Ishikawa (cell line): ENCODE data around the gene ENDOD1.

Experiments
- CEBPB ChIP-seq: IDR thresholded peaks from 2 replicates; pipeline ENCODE4 v1.6.1; 2012
- CREB1 ChIP-seq: IDR thresholded peaks from 2 replicates; pipeline ENCODE4 v1.6.1; 2012; ENCODE audit warnings: low read depth
- EGR1 ChIP-seq: IDR thresholded peaks from 2 replicates; pipeline ENCODE4 v1.6.1; 2012
- EP300 ChIP-seq: IDR thresholded peaks from 2 replicates; pipeline ENCODE4 v1.6.1; 2012; ENCODE audit warnings: borderline replicate concordance
- FOXM1 ChIP-seq: IDR thresholded peaks from 2 replicates; pipeline ENCODE4 v1.6.1; 2012; ENCODE audit warnings: low read depth, borderline replicate concordance
- MAX ChIP-seq: IDR thresholded peaks from 2 replicates; pipeline ENCODE4 v1.6.1; 2012
- NFIC ChIP-seq: IDR thresholded peaks from 2 replicates; pipeline ENCODE4 v1.6.1; 2012
- RAD21 ChIP-seq: IDR thresholded peaks from 2 replicates; pipeline ENCODE4 v1.6.1; 2012; ENCODE audit warnings: low read depth
- TAF1 ChIP-seq: IDR thresholded peaks from 2 replicates; pipeline ENCODE4 v1.6.1; 2012; ENCODE audit warnings: low read depth, mild to moderate bottlenecking
- TCF12 ChIP-seq: IDR thresholded peaks from 2 replicates; pipeline ENCODE4 v1.6.1; 2012; ENCODE audit warnings: low read depth
- TEAD4 ChIP-seq: IDR thresholded peaks from 2 replicates; pipeline ENCODE4 v1.6.1; 2012
- YY1 ChIP-seq: IDR thresholded peaks from 2 replicates; pipeline ENCODE4 v1.6.1; 2012; ENCODE audit warnings: low read depth
- ZBTB7A ChIP-seq: IDR thresholded peaks from 2 replicates; pipeline ENCODE4 v1.6.1; 2012; ENCODE audit warnings: low read depth
- TF ChIP-seq, protein P1 (sequence below): IDR thresholded peaks from 2 replicates; pipeline ENCODE4 v1.6.1; 2012
- TF ChIP-seq, protein P2 (sequence below): IDR thresholded peaks from 2 replicates; pipeline ENCODE4 v1.6.1; 2012; ENCODE audit warnings: low read depth, mild to moderate bottlenecking

Gene ENDOD1

DNA sequence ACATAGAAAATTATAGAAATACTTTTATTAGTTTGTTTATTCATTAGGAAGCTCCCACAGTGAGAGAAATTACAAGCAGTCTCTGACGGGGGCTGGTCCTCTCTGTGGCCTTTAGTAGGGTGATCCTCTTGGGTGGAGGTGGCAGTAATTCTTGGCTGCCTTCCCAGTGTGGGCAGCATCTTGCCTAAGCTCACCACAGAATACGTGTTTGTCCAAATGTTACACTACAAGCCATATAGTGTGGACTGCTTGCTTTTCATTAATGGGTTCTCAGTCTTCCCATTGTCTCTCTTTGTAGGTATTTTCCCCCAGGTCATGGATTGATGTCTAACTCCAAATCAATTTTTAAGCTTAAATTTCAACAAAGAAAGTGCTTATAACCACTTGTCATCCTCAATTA is 43.3 kb downstream of the ENDOD1 start:
- no peak for TF ChIP-seq TAF1
- TF ChIP-seq FOXM1: no peak

DNA sequence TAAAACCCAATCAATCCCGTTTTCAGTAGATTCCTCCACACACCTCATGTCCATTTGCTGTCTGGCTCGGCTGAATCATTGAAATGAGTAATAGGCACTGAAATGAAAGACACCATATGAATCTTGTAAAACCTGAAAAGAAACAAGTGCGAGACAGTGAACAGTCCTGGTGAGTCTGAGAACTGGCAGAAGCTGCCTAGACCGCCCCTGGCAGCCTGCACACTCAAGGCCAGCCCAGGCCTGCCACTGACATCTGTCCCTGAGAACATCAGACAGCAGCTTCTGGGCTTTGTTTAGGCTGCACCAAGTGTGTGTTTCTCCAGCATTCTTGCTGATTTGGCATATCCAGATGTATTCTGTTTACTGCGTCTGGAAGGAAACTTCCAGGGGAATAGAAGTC is 44.8 kb downstream of the ENDOD1 start:
- TF ChIP-seq CEBPB: no peak
- TF ChIP-seq EP300: no peak
- no peak for TF ChIP-seq TCF12

DNA sequence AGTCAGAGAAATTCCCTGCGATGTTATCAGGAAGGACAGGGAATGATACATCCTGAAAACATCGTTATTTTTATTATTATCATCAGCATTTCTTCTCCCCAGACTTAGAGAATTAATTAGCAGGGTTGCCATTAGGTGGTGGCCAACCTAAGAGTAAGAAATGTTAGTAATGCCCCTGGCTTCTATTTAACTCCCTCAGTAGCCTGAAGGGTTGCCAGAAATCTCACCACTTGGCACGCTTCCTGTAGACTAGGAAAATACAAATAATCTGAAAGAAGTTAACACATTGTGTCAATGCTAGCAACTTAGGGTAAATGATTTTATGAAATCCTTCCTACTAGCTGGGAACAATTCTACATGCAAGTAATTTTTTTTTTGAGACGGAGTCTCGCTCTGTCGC is 45.5 kb downstream of the ENDOD1 start:
- no peak for TF ChIP-seq CREB1
- no peak for TF ChIP-seq NFIC
- no peak for TF ChIP-seq RAD21
- TF ChIP-seq, protein P1, sequence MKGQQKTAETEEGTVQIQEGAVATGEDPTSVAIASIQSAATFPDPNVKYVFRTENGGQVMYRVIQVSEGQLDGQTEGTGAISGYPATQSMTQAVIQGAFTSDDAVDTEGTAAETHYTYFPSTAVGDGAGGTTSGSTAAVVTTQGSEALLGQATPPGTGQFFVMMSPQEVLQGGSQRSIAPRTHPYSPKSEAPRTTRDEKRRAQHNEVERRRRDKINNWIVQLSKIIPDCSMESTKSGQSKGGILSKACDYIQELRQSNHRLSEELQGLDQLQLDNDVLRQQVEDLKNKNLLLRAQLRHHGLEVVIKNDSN: no peak
- TF ChIP-seq ZBTB7A: no peak
- no peak for TF ChIP-seq EGR1
- TF ChIP-seq TAF1: no peak
- TF ChIP-seq TEAD4: no peak
- no peak for TF ChIP-seq TCF12
- no peak for TF ChIP-seq MAX

- TF ChIP-seq, protein P2, sequence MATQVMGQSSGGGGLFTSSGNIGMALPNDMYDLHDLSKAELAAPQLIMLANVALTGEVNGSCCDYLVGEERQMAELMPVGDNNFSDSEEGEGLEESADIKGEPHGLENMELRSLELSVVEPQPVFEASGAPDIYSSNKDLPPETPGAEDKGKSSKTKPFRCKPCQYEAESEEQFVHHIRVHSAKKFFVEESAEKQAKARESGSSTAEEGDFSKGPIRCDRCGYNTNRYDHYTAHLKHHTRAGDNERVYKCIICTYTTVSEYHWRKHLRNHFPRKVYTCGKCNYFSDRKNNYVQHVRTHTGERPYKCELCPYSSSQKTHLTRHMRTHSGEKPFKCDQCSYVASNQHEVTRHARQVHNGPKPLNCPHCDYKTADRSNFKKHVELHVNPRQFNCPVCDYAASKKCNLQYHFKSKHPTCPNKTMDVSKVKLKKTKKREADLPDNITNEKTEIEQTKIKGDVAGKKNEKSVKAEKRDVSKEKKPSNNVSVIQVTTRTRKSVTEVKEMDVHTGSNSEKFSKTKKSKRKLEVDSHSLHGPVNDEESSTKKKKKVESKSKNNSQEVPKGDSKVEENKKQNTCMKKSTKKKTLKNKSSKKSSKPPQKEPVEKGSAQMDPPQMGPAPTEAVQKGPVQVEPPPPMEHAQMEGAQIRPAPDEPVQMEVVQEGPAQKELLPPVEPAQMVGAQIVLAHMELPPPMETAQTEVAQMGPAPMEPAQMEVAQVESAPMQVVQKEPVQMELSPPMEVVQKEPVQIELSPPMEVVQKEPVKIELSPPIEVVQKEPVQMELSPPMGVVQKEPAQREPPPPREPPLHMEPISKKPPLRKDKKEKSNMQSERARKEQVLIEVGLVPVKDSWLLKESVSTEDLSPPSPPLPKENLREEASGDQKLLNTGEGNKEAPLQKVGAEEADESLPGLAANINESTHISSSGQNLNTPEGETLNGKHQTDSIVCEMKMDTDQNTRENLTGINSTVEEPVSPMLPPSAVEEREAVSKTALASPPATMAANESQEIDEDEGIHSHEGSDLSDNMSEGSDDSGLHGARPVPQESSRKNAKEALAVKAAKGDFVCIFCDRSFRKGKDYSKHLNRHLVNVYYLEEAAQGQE: no peak
- TF ChIP-seq NFIC (no peak), CEBPB (no peak), TAF1 (no peak), MAX (no peak), TEAD4 (no peak), YY1 (no peak), EP300 (no peak), FOXM1 (no peak), CREB1 (no peak), TCF12 (no peak), ZBTB7A (no peak), RAD21 (no peak), EGR1 (no peak)
- TF ChIP-seq, protein P1: no peak
Observed at GRCh38 chr11:95135880-95136279, 46.2 kb downstream of the ENDOD1 start.

- TF ChIP-seq, protein P2: no peak
- TF ChIP-seq FOXM1 (no peak), TEAD4 (no peak), ZBTB7A (no peak), CEBPB (no peak), EGR1 (no peak), CREB1 (no peak), EP300 (no peak)
Observed at GRCh38 chr11:95137299-95137698, 47.7 kb downstream of the ENDOD1 start.

DNA sequence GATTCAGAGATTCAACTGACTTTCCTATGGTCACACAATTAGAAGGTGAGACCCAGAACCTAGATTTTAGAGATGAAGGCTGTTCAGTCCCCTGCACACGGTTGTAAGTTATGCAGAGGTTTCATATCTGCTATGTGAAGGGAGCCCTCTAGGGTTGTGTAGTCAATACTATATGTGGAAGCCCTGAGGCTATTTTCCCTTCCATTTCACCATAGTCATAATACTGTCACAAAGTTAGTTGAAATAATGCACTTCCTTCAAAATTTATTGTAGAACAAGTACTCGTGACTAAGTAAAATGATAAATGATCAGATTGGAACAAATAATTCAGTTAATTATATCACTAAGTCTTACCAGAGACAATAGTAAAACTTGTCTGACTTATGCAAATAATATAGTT is 48.8 kb downstream of the ENDOD1 start:
- peak; percentile 52 for TF ChIP-seq RAD21
- TF ChIP-seq, protein P2: no peak
